Stimulated activated CD4-positive, alpha-beta T cell treated with anti-CD3 and anti-CD28 coated beads, Interleukin-1b, Interleukin-23, amount 100 ng/mL, for 4 hours (primary cell): ENCODE measurements around the gene ATP1A2.

Experiments used
- DNase-seq, 2 donors: peaks; one replicate each; pipeline ENCODE4 v3.0.0-alpha.2; 2020; ENCODE audit warnings: low read depth in 2 of 2

The ATP1A2 gene

GRCh38 chr1:160085686-160086455, 29.7 kb upstream of the ATP1A2 start:
- DNase-seq: peak; percentile 67 to 72

GRCh38 chr1:160086456-160086892, 29.1 kb upstream of the ATP1A2 start:
- DNase-seq: no peak

GRCh38 chr1:160087118-160087662, 28.4 kb upstream of the ATP1A2 start:
- no peak for DNase-seq

GRCh38 chr1:160089883-160090282, 25.7 kb upstream of the ATP1A2 start:
- DNase-seq: no peak

- DNase-seq: no peak
These were observed 24.8 kb upstream of the ATP1A2 start for GRCh38 chr1:160090760-160091159.

GRCh38 chr1:160091666-160092223, 23.8 kb upstream of the ATP1A2 start:
- DNase-seq: no peak

- DNase-seq: no peak
These were observed 23.0 kb upstream of the ATP1A2 start for GRCh38 chr1:160092366-160093068.

GRCh38 chr1:160093069-160093395, 22.5 kb upstream of the ATP1A2 start:
- DNase-seq: no peak

GRCh38 chr1:160093624-160094290, 21.8 kb upstream of the ATP1A2 start:
- DNase-seq: no peak

GRCh38 chr1:160094291-160094625, 21.3 kb upstream of the ATP1A2 start:
- DNase-seq: no peak

- no peak for DNase-seq
These were observed 20.8 kb upstream of the ATP1A2 start for GRCh38 chr1:160094806-160095205.

- DNase-seq: no peak
These were observed 20.0 kb upstream of the ATP1A2 start for GRCh38 chr1:160095382-160096105.

- no peak for DNase-seq
These were observed 19.1 kb upstream of the ATP1A2 start for GRCh38 chr1:160096274-160097116.

GRCh38 chr1:160097151-160097910, 18.2 kb upstream of the ATP1A2 start:
- peak in 1 of 2 donors; percentile 22 for DNase-seq

GRCh38 chr1:160097911-160098851, 17.4 kb upstream of the ATP1A2 start, which contains the start of gene IGSF8:
IGSF8 (minus strand) TSS chr1:160098619; CDS start chr1:160098472, 147 bp downstream.
- peak; percentile 93 to 94 for DNase-seq

GRCh38 chr1:160098852-160099561, 16.6 kb upstream of the ATP1A2 start:
- DNase-seq: peak; percentile 99

GRCh38 chr1:160099716-160100375, 15.7 kb upstream of the ATP1A2 start:
- DNase-seq: no peak
